ENCODE data around the gene CDHR4.
A peak's percentile ranks its signal among the peaks of the same experiment; 100 is the strongest.
"Not testable (repeated sequence)": the region's sequence is repeated elsewhere in the genome, so short reads cannot be mapped to it uniquely, and the experiment has no call there.

The CDHR4 gene

DNA sequence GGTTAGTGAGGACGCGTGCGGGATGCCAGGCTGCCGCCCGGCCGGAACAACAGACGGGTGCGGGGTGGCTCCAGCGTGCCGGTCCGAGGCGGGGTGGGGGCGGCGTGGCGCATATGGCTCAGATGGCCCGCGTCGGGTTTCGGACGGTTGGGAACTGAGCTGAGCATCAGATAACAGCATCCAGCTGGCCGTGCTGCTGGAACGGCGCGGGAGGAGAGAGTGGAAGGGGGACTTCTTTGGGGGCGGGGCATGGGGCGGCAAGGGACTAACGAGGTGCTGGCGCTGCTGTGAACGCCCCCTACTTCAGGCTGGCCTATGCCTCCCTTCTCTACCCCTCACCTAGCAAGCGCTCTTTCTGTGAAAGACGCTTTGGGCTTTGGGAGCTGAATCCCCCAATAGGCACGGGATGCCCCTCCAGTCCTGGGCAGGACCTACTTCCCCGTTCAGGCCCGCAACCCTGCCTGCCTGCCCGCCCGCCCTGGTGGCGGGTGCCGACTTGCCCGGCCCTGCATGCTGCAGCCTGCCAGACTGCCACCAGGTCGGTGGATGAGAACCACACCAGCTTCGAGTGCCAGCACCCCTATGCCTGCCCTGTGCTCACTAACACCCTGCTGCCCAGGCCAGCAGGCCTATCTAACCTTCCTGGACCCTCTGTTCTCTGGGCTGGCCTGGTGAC is 3.9 kb upstream of the CDHR4 start:
- DNase-seq, result peak; percentile 40

DNA sequence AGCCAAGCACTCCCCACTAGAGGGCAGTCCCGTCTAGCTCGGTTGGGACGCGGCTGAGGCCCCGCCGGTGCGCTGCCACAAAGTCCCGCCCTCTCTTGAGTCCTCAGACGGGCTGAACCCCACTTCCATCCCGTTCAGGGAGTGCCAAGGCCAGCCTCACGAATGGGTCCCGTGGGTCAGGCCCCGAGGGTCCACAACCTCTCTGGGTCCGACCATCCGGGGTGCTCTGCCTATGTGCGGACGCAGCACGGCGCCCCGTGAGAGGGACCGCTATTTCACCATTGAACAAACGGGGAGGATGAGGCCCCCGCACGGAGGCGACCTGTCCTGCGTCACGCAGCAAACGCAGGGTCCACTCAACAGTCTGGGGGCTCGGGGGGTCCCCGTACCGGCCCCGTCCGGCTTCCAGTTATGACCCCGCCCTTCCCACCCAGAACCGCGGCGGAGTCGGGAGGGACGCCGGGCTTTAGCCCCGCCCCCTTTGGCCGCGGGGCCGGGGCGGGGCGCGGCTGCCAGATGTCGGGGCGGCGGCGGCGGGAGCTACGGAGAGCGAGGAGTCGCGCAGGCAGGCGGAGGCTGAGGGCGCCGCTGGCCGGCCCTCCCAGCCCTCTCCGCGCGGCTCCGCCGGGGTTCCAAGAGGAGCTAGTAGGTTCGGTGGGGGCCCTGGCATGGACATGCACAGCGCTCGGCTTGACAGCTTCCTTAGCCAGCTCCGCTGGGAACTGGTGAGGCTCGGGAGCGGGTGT is 3.2 kb upstream of the CDHR4 start, which contains the start of gene INKA1:
TSS of gene INKA1 (plus strand) at position 543 of the 746 bp plus-strand sequence. CDS start at position 675, 132 bp downstream.
- DNase-seq, result peak; percentile 90

DNA sequence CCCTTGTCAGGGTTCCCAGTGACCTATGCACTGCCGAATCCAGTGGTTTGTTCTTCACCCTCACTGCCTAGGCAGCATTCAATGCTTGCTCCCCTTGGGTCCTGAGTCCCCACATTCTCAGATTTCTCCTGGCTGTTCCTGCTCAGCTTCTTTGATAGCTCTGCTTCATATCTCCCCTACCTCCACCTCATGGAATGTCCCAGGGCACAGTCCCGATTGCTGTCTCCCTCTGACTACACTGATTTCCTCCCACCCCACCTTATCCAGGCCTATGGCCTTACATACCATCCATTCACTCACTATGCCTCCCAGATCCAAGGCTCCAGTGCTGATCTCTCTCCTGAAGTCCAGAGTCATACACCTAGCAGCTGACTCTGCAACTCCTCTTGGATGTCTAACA is 1.5 kb upstream of the CDHR4 start:
- no peak for DNase-seq

DNA sequence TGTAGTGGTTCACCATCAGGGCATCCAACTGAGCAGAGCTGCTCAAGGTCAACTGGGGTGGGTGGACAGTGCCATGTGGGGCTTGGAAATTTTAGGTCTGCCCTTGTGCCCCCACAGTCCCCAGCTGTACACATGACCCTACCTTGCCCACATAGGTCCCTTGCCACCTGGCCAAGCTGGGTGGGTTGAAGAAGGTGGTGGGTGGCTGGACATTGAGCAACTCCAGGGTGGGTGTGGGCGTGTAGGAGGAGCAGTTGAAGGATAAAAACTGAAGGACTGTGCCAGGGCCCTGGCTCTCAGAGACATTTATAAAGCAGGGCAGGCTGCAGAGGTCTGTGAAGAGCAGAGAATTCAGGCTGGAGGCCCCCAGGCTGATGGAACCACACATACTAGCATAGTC is 568 bp downstream of the CDHR4 start:
- no peak for DNase-seq

DNA sequence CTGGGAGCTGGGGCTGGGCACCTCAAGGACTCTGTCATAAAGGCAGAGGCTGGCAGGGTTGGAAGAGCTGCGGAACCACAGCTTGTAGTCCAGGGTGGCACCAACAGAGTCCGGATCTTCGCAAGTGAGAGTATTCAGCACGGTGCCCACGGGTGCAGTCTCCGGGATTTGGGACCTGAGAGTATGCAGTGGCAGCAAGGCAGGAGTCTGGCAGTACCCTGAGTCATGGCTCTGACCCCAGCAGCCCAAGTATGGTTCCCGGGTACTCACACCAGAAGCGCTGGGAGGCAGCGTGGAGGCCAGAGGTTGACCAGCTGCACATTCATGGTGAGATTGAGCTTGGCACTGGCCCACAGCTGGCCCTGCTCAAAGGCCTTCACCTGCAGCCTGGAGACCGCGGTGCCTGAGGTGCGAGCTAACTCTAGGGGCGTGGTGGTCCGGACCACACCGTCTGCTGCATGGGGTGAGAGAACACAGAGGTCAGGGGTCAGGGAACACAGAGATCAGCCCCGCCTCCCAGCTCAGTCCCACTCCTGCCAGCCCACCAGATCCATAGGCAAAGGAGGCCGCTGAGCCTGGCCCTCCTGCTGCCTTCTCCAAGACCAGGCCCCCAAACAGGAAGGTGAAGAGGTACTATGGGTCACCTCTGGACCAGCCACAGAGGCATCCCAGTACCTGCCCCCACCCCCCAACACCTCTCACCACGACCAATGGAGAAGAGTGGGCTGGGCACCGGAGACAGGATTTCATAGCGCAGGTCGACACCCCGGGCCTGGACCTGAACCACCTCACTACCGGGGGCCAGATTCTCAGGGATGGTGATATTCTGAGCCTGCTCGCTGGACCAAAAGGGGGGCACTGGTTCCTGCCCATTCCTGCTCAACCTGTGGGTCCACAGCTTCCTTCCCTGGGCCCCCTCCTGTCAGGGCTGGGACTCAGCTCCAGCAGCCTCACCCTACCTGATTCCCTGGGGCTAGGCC is 4.5 kb downstream of the CDHR4 start:
- DNase-seq, result no peak

DNA sequence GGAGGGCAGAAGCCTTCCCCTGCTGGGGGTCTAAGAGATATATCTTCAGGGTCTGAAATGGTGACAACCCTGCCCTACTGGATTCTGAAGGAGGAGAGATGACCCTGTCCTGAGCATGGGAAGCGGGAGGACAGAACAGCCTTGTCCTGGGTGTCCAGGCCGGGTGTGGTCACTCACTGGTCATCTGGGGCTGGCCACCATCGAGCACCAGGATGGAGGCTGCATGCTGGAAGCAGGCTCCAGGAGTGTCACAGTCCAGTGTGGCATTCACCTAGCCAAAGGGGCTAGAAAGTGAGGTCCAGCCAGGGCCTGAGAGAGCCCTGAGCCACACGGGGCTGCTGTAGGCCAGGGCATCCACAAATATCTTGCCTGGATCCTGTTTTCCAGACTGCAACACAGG is 5.2 kb downstream of the CDHR4 start:
- DNase-seq, result no peak

DNA sequence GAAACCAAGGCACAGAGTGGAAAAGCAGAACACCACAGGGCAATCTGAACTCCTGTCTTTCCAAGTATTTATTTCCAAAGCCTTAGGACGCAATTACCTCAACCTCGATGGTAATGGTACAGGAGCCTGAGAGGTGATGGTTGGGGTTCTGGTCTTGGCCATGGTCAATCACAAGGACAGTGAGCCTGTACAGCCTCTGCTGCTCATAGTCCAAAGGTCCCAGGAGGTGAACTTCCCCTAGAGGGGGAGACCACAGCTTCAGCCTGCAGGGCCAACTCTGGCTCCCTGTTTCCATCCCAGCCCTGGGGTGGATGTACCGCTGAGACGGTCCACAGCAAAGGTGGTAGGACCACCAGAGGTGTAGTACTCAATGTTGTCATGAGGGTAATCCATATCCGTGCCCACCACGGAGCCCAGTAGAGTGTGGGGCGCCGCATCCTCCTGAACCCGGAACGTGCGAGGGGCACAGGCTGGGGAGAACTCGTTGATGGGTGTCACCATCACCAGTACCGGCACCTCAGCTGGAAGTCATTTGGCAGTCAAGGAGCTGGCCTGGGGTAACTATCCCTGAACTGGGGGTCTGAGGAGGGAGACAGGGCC is 6.1 kb downstream of the CDHR4 start:
- no peak for DNase-seq

DNA sequence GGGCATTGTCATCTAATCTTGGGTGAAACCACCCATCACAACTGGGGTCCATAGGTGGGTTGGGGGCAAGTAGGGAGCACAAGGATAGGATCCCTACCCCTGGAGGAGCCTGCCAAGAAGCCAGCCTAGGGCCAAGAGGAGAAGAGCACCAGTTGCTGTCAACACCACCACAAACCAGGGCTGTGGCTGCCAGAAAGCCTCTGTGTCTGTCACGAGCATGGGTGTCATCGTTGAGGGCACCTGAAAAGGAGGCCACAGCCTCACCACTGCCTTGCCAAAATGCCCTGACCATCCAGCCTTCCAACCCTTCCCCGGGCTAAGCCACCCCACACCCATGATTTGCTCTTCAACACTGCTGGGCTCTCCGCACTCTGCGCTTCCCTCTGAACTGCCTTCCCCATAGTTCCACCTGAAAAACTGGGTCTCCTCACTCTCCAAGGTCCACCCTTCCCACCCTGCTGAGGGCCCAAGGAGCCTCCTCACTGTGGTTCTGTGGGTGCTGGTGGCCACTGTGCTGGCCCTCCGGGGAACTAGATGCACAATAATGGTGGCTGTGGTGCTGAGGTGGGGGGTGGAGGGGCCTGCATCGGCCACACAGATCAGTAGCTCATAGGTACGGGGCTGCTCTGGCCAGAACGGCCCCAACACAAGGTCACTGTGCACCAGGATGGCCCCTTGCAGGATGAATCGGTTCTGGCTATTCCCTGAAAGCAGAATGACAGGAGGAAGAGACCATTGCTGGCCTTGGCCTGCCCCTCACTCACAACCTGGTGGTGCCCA is 7.1 kb downstream of the CDHR4 start:
- DNase-seq, result no peak

DNA sequence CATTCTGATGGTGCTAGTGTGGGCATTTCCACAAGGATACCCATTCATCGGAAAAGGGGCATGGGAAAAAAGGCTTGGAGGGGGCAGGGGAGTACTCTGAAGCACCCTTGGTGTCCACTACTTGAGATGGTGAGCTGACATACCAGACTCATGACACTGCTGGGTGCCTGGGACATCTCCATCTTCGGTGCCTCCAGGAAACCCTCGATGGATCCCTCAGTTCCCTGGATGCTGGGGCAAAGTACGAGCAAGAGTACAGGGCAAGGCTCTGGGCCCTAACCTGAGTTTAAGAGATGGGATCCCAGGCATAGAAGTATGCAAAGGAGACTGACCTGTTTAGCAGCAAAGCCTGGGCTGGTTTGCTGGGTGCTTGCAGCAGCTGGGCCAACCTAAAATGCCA is 8.1 kb downstream of the CDHR4 start:
- DNase-seq, result no peak

DNA sequence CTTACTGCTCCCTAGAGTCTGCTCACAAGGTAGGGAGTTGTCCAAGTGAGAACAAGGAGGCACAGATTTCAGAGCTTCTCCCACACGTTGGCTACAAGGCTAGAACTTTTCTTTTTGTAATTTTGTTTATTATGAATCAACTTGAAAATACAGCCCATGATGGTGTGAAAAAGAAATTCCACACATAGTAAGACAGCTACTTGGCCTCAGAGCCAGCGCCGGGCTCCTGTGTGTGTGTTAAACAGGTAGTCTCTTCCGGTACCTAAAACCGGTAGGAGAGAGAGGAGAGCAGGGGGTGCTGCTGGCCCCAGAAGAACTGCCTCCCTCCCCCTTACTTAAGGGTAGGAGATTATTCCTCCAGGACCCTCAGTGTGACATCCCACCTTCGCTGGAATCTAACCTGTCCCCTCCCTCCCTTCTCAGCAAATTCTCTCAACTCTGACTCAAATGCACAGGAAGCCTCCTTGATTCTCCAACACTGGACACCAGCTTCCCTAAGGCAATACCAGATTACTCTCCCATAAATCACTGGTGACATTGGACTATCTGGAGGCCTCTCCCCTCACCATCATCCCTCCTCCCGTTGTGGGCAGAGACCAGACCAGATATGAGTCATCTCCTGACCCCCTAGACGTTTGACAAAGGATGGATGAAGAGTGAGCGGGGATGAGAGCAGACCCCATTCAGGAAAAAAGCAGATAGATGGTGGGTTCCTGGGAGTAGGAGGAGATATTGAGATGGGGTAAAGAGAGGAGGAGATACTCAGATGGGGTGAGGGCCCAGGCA is 8.9 kb downstream of the CDHR4 start:
- DNase-seq, result no peak

DNA sequence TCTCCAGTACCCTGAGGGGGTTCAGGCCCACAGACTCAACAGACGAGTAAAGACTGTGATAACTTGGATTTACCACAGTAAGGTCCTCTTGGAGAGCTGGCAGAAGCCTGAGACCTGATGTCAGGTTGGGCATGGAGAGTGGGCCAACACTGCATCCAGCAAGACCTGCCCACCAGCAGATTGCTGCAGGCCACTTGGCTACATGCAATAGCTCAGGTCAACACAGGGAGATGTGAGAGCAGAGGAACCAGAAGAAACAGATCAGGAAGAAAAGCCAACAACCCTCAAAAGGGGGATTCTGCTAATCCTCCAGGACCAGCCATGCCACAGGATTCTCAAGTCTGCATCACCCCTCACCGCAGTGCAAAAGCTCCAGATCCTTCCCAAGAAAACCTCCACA is 11.6 kb downstream of the CDHR4 start:
- no peak for DNase-seq

DNA sequence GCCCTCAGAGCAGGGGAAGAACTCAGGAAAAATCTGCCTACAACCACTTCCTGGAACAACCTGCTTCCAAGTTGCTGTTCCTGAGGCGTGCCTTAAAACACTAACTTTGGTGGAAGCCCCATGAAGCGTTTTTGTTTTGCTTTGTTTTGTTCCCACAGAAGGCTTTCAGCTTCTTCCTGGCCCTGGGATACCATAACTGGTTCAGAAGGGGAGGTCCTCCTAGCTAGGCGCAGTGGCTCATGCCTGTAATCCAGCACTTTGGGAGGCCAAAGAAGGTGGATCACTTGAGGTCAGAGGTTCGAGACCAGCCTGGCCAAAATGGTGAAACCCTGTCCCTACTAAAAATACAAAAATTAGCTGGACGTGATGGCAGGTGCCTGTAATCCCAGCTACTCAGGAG is 12.1 kb downstream of the CDHR4 start:
- DNase-seq, result no peak

DNA sequence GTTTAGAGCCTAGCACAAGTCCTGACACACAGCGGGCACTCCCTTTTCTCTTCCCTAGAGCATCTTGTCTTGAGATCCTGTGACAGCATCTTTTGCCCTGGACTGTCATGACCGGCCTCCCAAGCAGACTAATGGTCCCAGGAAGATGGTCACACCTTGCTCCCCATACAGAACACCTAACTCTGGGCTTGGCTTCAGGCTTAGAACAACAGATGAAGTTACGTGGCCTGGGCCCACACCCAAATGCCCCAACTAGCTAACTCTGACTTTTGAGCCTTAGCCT is 12.6 kb downstream of the CDHR4 start:
- no peak for DNase-seq

DNA sequence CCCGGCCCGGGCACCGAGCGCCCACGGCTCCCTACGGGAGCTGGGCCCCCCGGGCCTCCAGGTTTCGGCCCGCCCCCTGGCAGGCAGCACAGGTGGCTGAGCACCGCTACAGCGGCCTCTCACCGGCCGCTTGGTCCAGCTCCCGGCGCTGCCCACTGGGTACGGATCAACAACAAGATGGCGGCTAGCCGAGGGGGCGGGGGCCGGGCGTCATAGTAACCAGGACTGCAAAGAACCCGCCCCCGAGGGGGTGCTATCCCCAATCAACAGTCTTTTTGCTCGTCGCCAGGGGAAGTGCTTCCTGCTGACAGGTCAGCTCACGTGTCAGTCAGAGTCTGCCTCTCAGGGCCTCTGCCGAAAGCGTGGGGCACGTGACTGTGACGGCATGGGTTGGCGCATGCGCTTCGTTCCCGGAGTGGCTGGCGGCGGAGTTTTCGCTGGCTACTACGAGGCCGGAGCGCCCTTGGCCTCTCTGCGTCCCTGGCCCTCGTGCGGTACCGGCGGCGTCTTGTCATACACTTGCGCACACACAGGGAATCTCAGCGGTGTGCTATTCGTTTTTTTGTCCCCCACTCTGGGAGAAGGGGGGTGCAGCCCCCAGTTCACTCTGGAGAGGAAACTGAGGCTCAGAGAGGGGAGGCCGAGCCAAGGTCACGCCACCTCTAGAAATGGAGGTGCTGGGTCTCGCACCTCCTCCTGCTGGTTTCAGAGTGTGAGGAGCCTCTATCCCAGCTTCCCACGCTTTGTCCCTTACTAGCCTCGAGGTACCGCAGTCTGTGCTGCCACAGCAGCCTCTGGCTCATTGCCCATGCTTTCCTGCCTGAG is 13.1 kb downstream of the CDHR4 start, which contains the start of gene IP6K1:
TSS of gene IP6K1 (minus strand) at position 186 of the 825 bp plus-strand sequence. CDS start 38,502 bp downstream, outside the sequence.
- peak; percentile 100 for DNase-seq

DNA sequence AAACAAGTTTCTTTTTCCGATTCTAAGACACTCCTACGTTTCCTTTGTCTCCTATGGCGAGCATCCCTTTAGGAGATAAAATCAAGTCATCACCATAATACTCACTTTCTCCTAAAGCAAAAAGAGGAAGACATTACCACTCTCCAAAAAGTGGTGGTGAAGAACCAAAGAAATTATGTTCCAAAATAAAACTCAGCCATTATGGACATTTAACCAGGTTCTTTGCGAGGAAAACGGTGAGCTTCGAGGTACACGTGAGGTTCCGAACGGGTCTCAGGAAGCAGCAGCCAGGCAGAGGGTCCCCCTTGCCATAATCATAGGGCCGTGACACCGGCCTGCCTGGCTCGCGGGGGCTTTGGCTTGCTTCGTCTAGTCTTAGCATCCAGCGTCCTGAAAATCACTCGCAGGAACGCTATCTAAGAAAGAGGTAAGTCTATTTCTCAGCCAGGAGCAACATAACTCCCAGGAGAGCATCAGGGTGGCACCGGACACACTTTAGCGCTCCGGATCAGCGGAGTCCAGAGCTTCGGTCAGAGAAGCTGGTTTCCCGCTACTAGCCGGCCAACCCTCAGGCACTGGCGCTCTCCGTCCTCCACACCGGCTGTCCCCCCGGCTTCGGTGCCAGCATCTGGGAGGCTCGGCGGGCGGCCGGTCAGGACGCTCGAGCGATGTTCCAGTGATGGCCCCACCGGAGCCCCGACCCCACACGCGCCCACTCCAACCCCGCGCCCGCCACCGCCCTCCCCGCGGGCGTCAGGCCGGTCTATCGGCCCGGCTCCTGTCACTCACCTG is 13.9 kb downstream of the CDHR4 start:
- peak; percentile 29 for DNase-seq

DNA sequence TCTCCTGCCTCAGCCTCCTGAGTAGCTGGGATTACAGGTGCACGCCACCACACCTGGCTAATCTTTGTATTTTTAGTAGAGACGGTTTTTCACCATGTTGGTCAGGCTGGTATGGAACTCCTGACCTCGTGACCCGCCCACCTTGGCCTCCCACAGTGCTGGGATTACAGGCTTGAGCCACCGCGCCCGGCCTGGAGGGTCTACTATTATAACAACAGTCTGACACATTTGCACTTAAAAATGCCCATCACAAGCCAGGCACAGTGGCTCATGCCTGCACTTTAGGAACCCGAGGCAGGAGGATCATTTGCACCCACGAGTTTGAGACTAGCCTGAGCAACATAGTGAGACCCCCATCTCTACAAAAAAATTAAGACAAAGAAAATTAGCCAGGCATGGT is 17.4 kb downstream of the CDHR4 start:
- not testable (repeated sequence) for DNase-seq

DNA sequence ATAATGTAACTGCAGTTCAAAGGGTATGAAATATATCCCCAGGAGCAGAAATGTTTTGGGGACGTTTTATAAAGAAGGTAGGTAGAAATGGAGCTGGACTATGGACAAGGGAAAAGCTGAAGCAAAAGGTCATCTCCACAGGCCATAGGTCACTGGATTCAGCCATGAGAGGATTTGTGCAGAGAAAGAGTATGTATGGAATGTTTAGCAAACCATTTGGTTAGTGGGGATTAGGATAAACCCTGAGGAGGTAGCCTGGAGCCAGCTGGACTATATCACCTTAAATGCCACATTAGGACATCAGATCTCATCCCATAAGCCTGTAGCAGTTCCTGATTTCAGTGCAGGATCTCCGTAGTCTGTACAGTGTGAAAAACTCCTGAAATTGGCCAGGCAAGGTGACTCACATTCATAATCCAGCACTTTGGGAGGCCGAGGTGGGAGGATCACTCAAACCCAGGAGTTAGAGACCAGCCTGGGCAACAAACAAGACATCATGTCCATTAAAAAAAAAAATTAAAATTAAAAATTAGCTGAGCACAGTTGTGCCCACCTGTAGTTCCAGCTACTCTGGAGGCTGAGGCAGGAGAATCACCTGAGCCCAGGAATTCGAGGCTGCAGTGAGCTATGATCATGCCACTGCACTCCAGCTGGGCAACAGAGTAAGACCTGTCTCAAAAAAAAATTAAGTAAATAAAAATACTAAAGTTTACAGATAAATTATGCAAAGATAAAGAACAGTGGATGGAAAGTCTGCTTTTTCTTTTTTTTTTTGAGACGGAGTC is 18.1 kb downstream of the CDHR4 start:
- no peak for DNase-seq

DNA sequence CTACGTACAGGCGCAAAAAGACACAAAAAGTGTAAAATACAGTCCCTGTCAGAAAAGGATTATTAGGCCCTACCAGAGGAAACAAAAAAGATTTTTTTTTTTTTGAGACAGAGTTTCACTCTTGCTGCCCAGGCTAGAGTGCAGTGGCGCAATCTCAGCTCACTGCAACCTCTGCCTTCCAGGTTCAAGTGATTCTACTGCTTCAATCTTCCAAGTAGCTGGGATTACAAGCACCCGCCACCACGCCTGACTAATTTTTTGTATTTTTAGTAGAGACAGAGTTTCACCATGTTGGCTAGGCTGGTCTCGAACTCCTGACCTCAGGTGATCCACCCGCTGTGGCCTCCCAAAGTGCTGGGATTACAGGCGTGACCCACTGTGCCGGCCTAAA is 18.7 kb downstream of the CDHR4 start:
- not testable (repeated sequence) for DNase-seq
